Gastrocnemius medialis (tissue), 4 donors: ENCODE measurements around the gene SLITRK3. TPM values are rescaled to one million over a fixed set of nuclear protein-coding genes. Genes with fewer than 3 reads are reported as not detected.

Experiments used
- ATAC-seq, 2 donors: fragments of 150-250 bp; one replicate each; pipeline ENCODE4 v1.9.1; 2016
- DNase-seq, 2 donors: peaks; one replicate each; pipeline ENCODE4 v3.0.0-alpha.2; 2019
- H3K27ac ChIP-seq, 4 donors: fragments of 200-600 bp; sonication (generic); 1 replicate in 1 of 4; 2 replicates in 3 of 4; pipeline ENCODE4 v1.5.1; 2016 to 2018; ENCODE audit warnings: mild to moderate bottlenecking in 2 of 4, moderate library complexity in 1 of 4
- H3K27me3 ChIP-seq, 3 donors: fragments of 200-600 bp; sonication (generic) in 2 of 3; 1 replicate in 1 of 3; 2 replicates in 2 of 3; pipeline versions ENCODE4 v1.5.1 to v1.6.0; 2016 to 2019; ENCODE audit warnings: mild to moderate bottlenecking in 1 of 3, moderate library complexity in 1 of 3
- H3K36me3 ChIP-seq, 2 donors: fragments of 200-600 bp; sonication (generic) in 1 of 2; one replicate each; pipeline ENCODE4 v1.5.1; 2017 to 2018
- H3K4me1 ChIP-seq, 2 donors: fragments of 200-600 bp; sonication (generic) in 1 of 2; one replicate each; pipeline ENCODE4 v1.5.1; 2016 to 2017; ENCODE audit warnings: mild to moderate bottlenecking in 2 of 2
- H3K4me3 ChIP-seq, 4 donors: fragments of 200-600 bp; sonication (generic) in 3 of 4; 1 replicate in 1 of 4; 2 replicates in 3 of 4; pipeline ENCODE4 v1.5.1; 2016 to 2019; ENCODE audit warnings: mild to moderate bottlenecking in 2 of 4
- H3K9me3 ChIP-seq, 3 donors: fragments of 200-600 bp; sonication (generic) in 2 of 3; 1 replicate in 1 of 3; 2 replicates in 2 of 3; pipeline ENCODE4 v1.5.1; 2016 to 2019
- CTCF ChIP-seq, 5 experiments: fragments of 450-650 bp in 3 of 5; fragments of 200-600 bp in 2 of 5; sonication (generic) in 2 of 5; IDR thresholded peaks in 4 of 5; conservative IDR thresholded peaks in 1 of 5; 1 replicate in 4 of 5; 2 replicates in 1 of 5; pipeline ENCODE4 v1.5.1; 2016 to 2019; ENCODE audit warnings: antibody characterized with exemption in 5 of 5, mild to moderate bottlenecking in 3 of 5, moderate library complexity in 3 of 5
- POLR2A ChIP-seq, 2 donors: fragments of 450-650 bp; IDR thresholded peaks; one replicate each; pipeline ENCODE4 v1.6.1; 2017; ENCODE audit warnings: antibody characterized with exemption in 2 of 2, mild to moderate bottlenecking in 2 of 2, moderate library complexity in 2 of 2
- in situ Hi-C, 4 donors: fragments of 200-750 bp; cut with MboI; loops; one replicate each; pipeline versions ENCODE4 v1.15.0 to v1.8.0; 2017; ENCODE audit warnings: low sequenced_read_pairs in 4 of 4
- intact Hi-C: fragments of 100-400 bp; cut with DNase I; formaldehyde crosslinking; loops from one replicate; pipeline ENCODE4 v1.15.1; 2023; ENCODE audit warnings: low total_unique reads
- total RNA-seq, 4 donors: library from RNA; depleted of rRNA; stranded (reverse); fragments of >200 nt; gene quantifications; one replicate each; pipeline versions ENCODE4 v1.1.0 to v1.2.3, GENCODE V29; 2016

The SLITRK3 gene
- total RNA-seq, 4 donors from 2014 or later = not detected

- H3K4me3 ChIP-seq = no peak overlapping the region
- H3K4me1 ChIP-seq = no peaks in the 10 kb centered on the region
- ATAC-seq (no peak), DNase-seq (no peak)
- no peak for TF ChIP-seq POLR2A (IDR thresholded peaks at IDR 0.05)
- TF ChIP-seq CTCF (IDR thresholded peaks at IDR 0.05 in 4 of 5, conservative IDR thresholded peaks at IDR 0.05 in 1 of 5) = no peak
- no peak overlapping the region for H3K27ac ChIP-seq
- H3K36me3 ChIP-seq = no peaks in the 10 kb centered on the region
- H3K27me3 ChIP-seq = no peaks in the 10 kb centered on the region
- in situ Hi-C loops = no loop called here
- intact Hi-C loops = no loop called here
- H3K9me3 ChIP-seq = no peaks in the 10 kb centered on the region
These were observed 21.6 kb upstream of the SLITRK3 start for GRCh38 chr3:165217739-165218138.

GRCh38 chr3:165212580-165212979 lies 16.4 kb upstream of the SLITRK3 start:
- Histone ChIP-seq H3K9me3 (no peaks in the 10 kb centered on the region), H3K36me3 (no peaks in the 10 kb centered on the region), H3K27ac (no peak overlapping the region), H3K4me1 (no peaks in the 10 kb centered on the region), H3K4me3 (no peak overlapping the region), H3K27me3 (no peaks in the 10 kb centered on the region)
- TF ChIP-seq CTCF (IDR thresholded peaks at IDR 0.05 in 4 of 5, conservative IDR thresholded peaks at IDR 0.05 in 1 of 5) = no peak
- no peak for TF ChIP-seq POLR2A (IDR thresholded peaks at IDR 0.05)
- DNase-seq = no peak
- in situ Hi-C loops = no loop called here
- ATAC-seq = no peak
- intact Hi-C loops = no loop called here

GRCh38 chr3:165211721-165212120 lies 15.5 kb upstream of the SLITRK3 start:
- in situ Hi-C loops = no loop called here
- Histone ChIP-seq H3K4me1 (peaks cover 0 to 4% of the 10 kb centered on the region in 2 donors), H3K4me3 (no peak overlapping the region), H3K27me3 (no peaks in the 10 kb centered on the region), H3K36me3 (no peaks in the 10 kb centered on the region), H3K27ac (no peak overlapping the region), H3K9me3 (no peaks in the 10 kb centered on the region)
- no peak for DNase-seq
- intact Hi-C loops = no loop called here
- no peak for TF ChIP-seq POLR2A (IDR thresholded peaks at IDR 0.05)
- no peak for TF ChIP-seq CTCF (IDR thresholded peaks at IDR 0.05 in 4 of 5, conservative IDR thresholded peaks at IDR 0.05 in 1 of 5)
- no peak for ATAC-seq

- Histone ChIP-seq H3K9me3 (no peaks in the 10 kb centered on the region), H3K4me3 (no peak overlapping the region), H3K27me3 (no peaks in the 10 kb centered on the region), H3K36me3 (no peaks in the 10 kb centered on the region), H3K27ac (no peak overlapping the region), H3K4me1 (peaks cover 0 to 4% of the 10 kb centered on the region in 2 donors)
- TF ChIP-seq CTCF (IDR thresholded peaks at IDR 0.05 in 4 of 5, conservative IDR thresholded peaks at IDR 0.05 in 1 of 5) (no peak), POLR2A (IDR thresholded peaks at IDR 0.05) (no peak)
- no peak for ATAC-seq
- in situ Hi-C loops = no loop called here
- no peak for DNase-seq
- intact Hi-C loops = no loop called here
These were observed 14.5 kb upstream of the SLITRK3 start for GRCh38 chr3:165210727-165211126.

GRCh38 chr3:165210132-165210531 lies 13.9 kb upstream of the SLITRK3 start:
- Histone ChIP-seq H3K9me3 (no peaks in the 10 kb centered on the region), H3K4me3 (no peak overlapping the region), H3K4me1 (peaks cover 0 to 4% of the 10 kb centered on the region in 2 donors), H3K27me3 (no peaks in the 10 kb centered on the region), H3K36me3 (no peaks in the 10 kb centered on the region), H3K27ac (no peak overlapping the region)
- DNase-seq = no peak
- in situ Hi-C loops = no loop called here
- ATAC-seq = no peak
- intact Hi-C loops = no loop called here
- TF ChIP-seq POLR2A (IDR thresholded peaks at IDR 0.05) (no peak), CTCF (IDR thresholded peaks at IDR 0.05 in 4 of 5, conservative IDR thresholded peaks at IDR 0.05 in 1 of 5) (peak in 1 of 5 experiments; percentile 31)
